ENCODE measurements around the gene NR2F2. TPM values are rescaled to one million over a fixed set of nuclear protein-coding genes. Genes with fewer than 3 reads are reported as not detected.
"Not testable (repeated sequence)": the region's sequence is repeated elsewhere in the genome, so short reads cannot be mapped to it uniquely, and the experiment has no call there.

Gene NR2F2
- total RNA-seq, 6 experiments from 2014 or later: 11.6 to 30.0 (median 20.7) TPM

DNA sequence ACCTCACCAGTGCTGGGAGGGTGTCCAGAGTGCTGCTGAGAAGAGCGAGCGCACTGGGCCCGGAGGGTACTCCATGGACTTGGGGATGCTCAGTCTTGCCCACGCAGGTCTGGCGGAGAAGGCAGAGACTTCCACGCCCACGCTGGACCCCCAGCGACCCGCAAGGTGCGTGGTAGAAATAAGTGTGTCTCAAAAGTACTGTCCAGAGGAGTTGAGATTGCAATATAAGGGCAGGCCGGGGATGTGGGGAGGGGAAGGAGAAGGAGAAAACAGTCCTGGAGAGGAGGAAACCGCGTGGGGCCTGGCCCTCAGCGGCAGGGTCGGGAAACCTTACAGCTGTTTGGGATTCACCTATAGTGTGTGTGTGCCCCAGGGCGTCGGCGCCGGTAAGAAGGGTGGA is 38.9 kb downstream of the NR2F2 start:
- Histone ChIP-seq H3K27me3 (peaks cover 0 to 16% of the 10 kb centered on the region in 2 donors), H3K36me3 (no peaks in the 10 kb centered on the region), H3K4me1 (peaks cover 0 to 8% (median 0%) of the 10 kb centered on the region in 4 donors), H3K4me3 (no peak overlapping the region), H3K9me3 (no peaks in the 10 kb centered on the region), H3K27ac (no peak overlapping the region)
- no peak for ATAC-seq
- TF ChIP-seq, protein P1, sequence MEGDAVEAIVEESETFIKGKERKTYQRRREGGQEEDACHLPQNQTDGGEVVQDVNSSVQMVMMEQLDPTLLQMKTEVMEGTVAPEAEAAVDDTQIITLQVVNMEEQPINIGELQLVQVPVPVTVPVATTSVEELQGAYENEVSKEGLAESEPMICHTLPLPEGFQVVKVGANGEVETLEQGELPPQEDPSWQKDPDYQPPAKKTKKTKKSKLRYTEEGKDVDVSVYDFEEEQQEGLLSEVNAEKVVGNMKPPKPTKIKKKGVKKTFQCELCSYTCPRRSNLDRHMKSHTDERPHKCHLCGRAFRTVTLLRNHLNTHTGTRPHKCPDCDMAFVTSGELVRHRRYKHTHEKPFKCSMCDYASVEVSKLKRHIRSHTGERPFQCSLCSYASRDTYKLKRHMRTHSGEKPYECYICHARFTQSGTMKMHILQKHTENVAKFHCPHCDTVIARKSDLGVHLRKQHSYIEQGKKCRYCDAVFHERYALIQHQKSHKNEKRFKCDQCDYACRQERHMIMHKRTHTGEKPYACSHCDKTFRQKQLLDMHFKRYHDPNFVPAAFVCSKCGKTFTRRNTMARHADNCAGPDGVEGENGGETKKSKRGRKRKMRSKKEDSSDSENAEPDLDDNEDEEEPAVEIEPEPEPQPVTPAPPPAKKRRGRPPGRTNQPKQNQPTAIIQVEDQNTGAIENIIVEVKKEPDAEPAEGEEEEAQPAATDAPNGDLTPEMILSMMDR (IDR thresholded peaks at IDR 0.05): no peak
- TF ChIP-seq POLR2A (IDR thresholded peaks at IDR 0.05): no peak
- no peak for DNase-seq
- intact Hi-C loops (cut with DNase I): no loop called here
- WGBS (ENCODE audit: insufficient coverage, low coverage, low lambda C conversion rate, missing lambda C conversion rate): 55% methylated on average over 14 of the region's 19 CpGs

DNA sequence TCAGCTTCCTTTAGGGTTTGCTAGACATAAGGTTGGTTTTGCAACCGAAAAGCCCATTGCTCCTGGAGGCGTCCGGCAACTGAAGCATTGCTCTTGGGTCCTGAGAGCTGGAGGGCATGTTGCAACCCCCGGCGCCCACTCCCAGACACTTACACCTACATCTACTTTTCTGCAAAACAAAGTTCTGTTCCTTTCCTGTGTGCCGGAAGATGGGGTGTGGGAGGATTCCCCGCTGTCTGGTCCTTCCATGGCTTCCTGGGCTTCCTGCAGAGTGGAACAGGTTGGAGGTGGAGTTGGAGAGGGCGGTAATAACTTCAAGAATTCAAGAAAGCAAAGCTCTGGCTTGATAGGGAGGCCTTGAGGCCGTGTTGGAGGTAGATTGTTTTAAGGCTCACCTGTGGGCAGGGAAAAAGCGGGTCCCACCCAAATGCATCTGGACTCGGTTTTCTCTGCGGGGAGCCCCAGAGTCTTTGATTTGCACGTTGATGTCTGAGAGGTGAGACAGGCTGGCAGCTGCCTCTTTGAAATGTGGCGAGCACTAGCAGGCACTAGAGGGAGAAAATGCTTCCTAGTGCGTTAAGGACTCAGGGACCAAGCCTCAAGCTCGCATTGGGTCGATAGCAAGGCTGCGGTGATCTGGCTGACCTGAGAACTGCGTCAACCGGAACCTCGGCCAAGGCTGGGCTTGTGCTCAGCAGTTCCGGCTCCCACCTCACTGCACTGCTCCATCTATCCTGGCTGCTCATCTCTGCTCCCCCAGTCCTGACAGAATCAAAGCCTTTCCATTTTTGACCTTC is 39.5 kb downstream of the NR2F2 start:
- 57% methylated on average over 11 of the region's 22 CpGs for WGBS (ENCODE audit: insufficient coverage, low coverage, low lambda C conversion rate, missing lambda C conversion rate)
- H3K27me3 ChIP-seq: peaks cover 0 to 16% of the 10 kb centered on the region in 2 donors
- intact Hi-C loops (cut with DNase I): no loop called here
- no peak overlapping the region for H3K27ac ChIP-seq
- H3K36me3 ChIP-seq: no peaks in the 10 kb centered on the region
- ATAC-seq (no peak), DNase-seq (no peak)
- no peaks in the 10 kb centered on the region for H3K9me3 ChIP-seq
- H3K4me1 ChIP-seq: peaks cover 0 to 8% (median 0%) of the 10 kb centered on the region in 4 donors
- H3K4me3 ChIP-seq: no peak overlapping the region
- no peak for TF ChIP-seq POLR2A (IDR thresholded peaks at IDR 0.05)
- TF ChIP-seq, protein P1 (IDR thresholded peaks at IDR 0.05): no peak

DNA sequence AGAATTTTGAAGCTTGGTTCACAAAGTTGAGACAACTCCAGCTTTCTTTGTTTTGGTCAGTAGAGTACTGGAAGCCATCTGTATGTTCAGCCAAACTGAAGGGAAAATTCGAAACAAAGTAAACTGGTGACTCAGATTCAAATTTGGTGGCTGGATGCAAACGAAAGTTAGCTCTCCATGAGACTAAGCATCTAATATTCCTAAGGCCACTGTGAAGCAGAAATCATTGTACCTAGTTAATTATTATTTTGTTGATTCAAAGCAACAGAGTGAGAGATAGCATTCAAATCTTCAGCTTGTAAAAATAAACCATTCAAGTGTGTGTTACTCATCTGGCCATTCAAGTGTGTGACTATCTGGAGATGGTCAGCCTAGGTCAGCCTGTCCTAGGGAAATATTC is 42.1 kb downstream of the NR2F2 start:
- intact Hi-C loops (cut with DNase I): no loop called here
- 76% methylated on average over 2 of the region's 2 CpGs for WGBS (ENCODE audit: insufficient coverage, low coverage, low lambda C conversion rate, missing lambda C conversion rate)
- Histone ChIP-seq H3K27me3 (no peaks in the 10 kb centered on the region), H3K27ac (no peak overlapping the region), H3K36me3 (no peaks in the 10 kb centered on the region), H3K9me3 (no peaks in the 10 kb centered on the region), H3K4me1 (peaks cover 0 to 8% (median 0%) of the 10 kb centered on the region in 4 donors), H3K4me3 (no peak overlapping the region)
- DNase-seq (no peak), ATAC-seq (no peak)
- no peak for TF ChIP-seq POLR2A (IDR thresholded peaks at IDR 0.05)
- TF ChIP-seq, protein P1 (IDR thresholded peaks at IDR 0.05): no peak

DNA sequence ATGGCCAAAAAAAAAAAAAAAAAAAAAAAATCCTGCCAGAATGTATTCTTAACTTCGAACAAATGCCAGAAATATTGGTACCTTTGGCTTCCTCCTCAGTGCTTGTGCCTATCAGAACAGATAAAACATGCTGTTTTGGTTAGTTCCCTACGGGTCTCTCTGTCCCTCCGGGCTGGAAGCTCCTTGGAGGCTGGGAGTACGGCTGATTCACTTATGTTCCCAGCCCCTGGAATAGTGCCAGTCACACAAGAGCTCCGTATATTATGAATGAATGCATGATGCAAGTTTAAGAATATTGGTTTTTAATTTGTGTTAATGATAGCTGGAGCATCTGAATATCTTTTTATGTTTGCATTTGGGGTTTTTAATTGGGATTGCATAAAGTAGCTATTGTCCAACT is 44.0 kb downstream of the NR2F2 start:
- intact Hi-C loops (cut with DNase I): no loop called here
- TF ChIP-seq POLR2A (IDR thresholded peaks at IDR 0.05): no peak
- TF ChIP-seq, protein P1 (IDR thresholded peaks at IDR 0.05): no peak
- Histone ChIP-seq H3K36me3 (no peaks in the 10 kb centered on the region), H3K27ac (no peak overlapping the region), H3K9me3 (no peaks in the 10 kb centered on the region), H3K4me3 (no peak overlapping the region), H3K4me1 (no peaks in the 10 kb centered on the region), H3K27me3 (no peaks in the 10 kb centered on the region)
- DNase-seq (no peak), ATAC-seq (no peak)
- 67% methylated on average over 5 of the region's 5 CpGs for WGBS (ENCODE audit: insufficient coverage, low coverage, low lambda C conversion rate, missing lambda C conversion rate)

DNA sequence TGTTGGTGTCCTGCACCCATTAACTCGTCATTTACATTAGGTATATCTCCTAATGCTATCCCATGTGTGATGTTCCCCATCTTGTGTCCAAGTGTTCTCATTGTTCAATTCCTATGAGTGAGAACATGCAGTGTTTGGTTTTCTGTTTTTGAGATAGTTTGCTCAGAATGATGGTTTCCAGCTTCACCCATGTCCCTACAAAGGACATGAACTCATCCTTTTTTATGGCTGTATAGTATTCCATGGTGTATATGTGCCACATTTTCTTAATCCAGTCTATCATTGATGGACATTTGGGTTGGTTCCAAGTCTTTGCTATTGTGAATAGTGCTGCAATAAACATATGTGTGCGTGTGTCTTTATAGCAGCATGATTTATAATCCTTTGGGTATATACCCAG is 49.1 kb downstream of the NR2F2 start:
- H3K4me1 ChIP-seq; H3K27me3 ChIP-seq; H3K9me3 ChIP-seq; H3K36me3 ChIP-seq; H3K27ac ChIP-seq; ATAC-seq; H3K4me3 ChIP-seq; DNase-seq; intact Hi-C loops (cut with DNase I): not testable (repeated sequence)
- 71% methylated on average over 1 of the region's 2 CpGs for WGBS (ENCODE audit: insufficient coverage, low coverage, low lambda C conversion rate, missing lambda C conversion rate)

Measured in right lobe of liver (tissue), 6 donors.